A549 (cell line): ENCODE measurements around the gene PHB1. TPM values are rescaled to one million over a fixed set of nuclear protein-coding genes. Genes with fewer than 3 reads are reported as not detected.
"Not testable (repeated sequence)": the region's sequence is repeated elsewhere in the genome, so short reads cannot be mapped to it uniquely, and the experiment has no call there.

ENCODE experiments used
- ATAC-seq, 2 experiments: fragments of 200-7000 bp in 1 of 2; fragments of >200 bp in 1 of 2; cut with Nextera tagmentation in 1 of 2; cut with Tn5 transposase in 1 of 2; 3 replicates each; pipeline versions ENCODE4 v1.8.0 to v1.9.1; 2018 to 2020; ENCODE audit warnings: mild to moderate bottlenecking in 1 of 2, moderate library complexity in 1 of 2
- CTCF ChIA-PET: fragments of 300-600 bp; sonication (Branson Sonifier 250); formaldehyde crosslinking; extraction: SDS; loops from one replicate; lab custom pipeline; 2021; ENCODE audit warnings: antibody characterized with exemption, inconsistent platforms; lab: Yijun Ruan, JAX
- POLR2A ChIA-PET: fragments of 350-600 bp; formaldehyde crosslinking; extraction: SDS; loops from one replicate; lab custom pipeline; 2021; ENCODE audit warnings: antibody characterized with exemption, inconsistent platforms; lab: Yijun Ruan, JAX
- DNase-seq, 2 experiments: peaks; one replicate each; pipeline versions ENCODE4 v3.0.0 to v3.0.0-alpha.2; 2011 to 2016; ENCODE audit warnings: low read depth in 1 of 2, low spot score in 1 of 2
- FAIRE-seq: peaks from 2 replicates; lab custom pipeline; 2011; peaks lifted over from hg19 to GRCh38; lab: Jason Lieb, UNC
- H3K27ac ChIP-seq, 2 experiments: fragments of >200 bp; sonication (Bioruptor Twin); formaldehyde crosslinking; 3 replicates each; pipeline ENCODE4 v1.5.1; 2016 to 2017
- H3K4me1 ChIP-seq: fragments of >200 bp; sonication (Bioruptor Twin); formaldehyde crosslinking; 3 replicates; pipeline ENCODE4 v1.6.1; 2016
- H3K4me2 ChIP-seq: fragments of >200 bp; sonication (Bioruptor Twin); formaldehyde crosslinking; 3 replicates; pipeline ENCODE4 v1.6.1; 2016
- H3K4me3 ChIP-seq: fragments of >200 bp; sonication (Bioruptor Twin); formaldehyde crosslinking; 3 replicates; pipeline ENCODE4 v1.5.1; 2016
- H3K9me3 ChIP-seq: fragments of >200 bp; sonication (Bioruptor Twin); formaldehyde crosslinking; 3 replicates; pipeline ENCODE4 v1.6.1; 2016
- BCL3 ChIP-seq: fragments of >200 bp; sonication (Bioruptor Twin); formaldehyde crosslinking; IDR thresholded peaks from 3 replicates; pipeline ENCODE4 v1.6.1; 2016
- CBX8 ChIP-seq: fragments of 200-600 bp; sonication (generic); IDR thresholded peaks from 2 replicates; pipeline ENCODE4 v1.6.1; 2016
- CHD2 ChIP-seq: fragments of 150-350 bp; IDR thresholded peaks from 2 replicates; pipeline ENCODE4 v1.6.1; 2014; ENCODE audit warnings: low read length; ENCODE audit not compliant: partially characterized antibody
- ESRRA ChIP-seq: fragments of 150-350 bp; IDR thresholded peaks from 2 replicates; pipeline ENCODE4 v1.6.1; 2014; ENCODE audit warnings: mild to moderate bottlenecking, low read length, borderline replicate concordance
- FOSL2 ChIP-seq, 2 experiments: fragments of 450-650 bp in 1 of 2; fragments of >200 bp in 1 of 2; sonication (Bioruptor Twin) in 1 of 2; formaldehyde crosslinking; IDR thresholded peaks; 2 replicates each; pipeline versions ENCODE4 v1.5.0 to v1.6.1; 2016 to 2020; ENCODE audit warnings: mild to moderate bottlenecking in 1 of 2, moderate library complexity in 1 of 2
- HEYL ChIP-seq: fragments of 250-450 bp; sonication (Bioruptor Pico); IDR thresholded peaks from 2 replicates; pipeline ENCODE4 v1.8.0; 2021; ENCODE audit warnings: mild to moderate bottlenecking, moderate library complexity
- HOXB13 ChIP-seq: fragments of 250-450 bp; sonication (Bioruptor Pico); IDR thresholded peaks from 2 replicates; pipeline ENCODE4 v1.5.0; 2020; ENCODE audit warnings: low read depth, mild to moderate bottlenecking, moderate library complexity
- JUN ChIP-seq, 2 experiments: fragments of >200 bp; sonication (Bioruptor Twin); formaldehyde crosslinking; IDR thresholded peaks; 2 replicates in 1 of 2; 3 replicates in 1 of 2; pipeline ENCODE4 v1.6.1; 2016 to 2017
- POLR2A ChIP-seq: IDR thresholded peaks from 2 replicates; pipeline ENCODE4 v1.6.1; 2012; ENCODE audit warnings: mild to moderate bottlenecking, low read length
- RAD21 ChIP-seq, 2 experiments: fragments of >200 bp in 1 of 2; sonication (Bioruptor Twin) in 1 of 2; formaldehyde crosslinking in 1 of 2; IDR thresholded peaks in 1 of 2; conservative IDR thresholded peaks in 1 of 2; 2 replicates in 1 of 2; 3 replicates in 1 of 2; pipeline ENCODE4 v1.6.1; 2012 to 2018; ENCODE audit warnings: inconsistent platforms in 1 of 2
- RFX5 ChIP-seq: fragments of 450-650 bp; IDR thresholded peaks from 2 replicates; pipeline ENCODE4 v1.7.1; 2014; ENCODE audit warnings: antibody characterized with exemption, mild to moderate bottlenecking, moderate library complexity
- SREBF2 ChIP-seq: fragments of 450-650 bp; IDR thresholded peaks from 2 replicates; pipeline ENCODE4 v1.6.1; 2014; ENCODE audit warnings: mild to moderate bottlenecking, moderate library complexity
- ZFP36 ChIP-seq: fragments of 450-650 bp; IDR thresholded peaks from 2 replicates; pipeline ENCODE4 v1.6.1; 2014; ENCODE audit warnings: borderline replicate concordance; ENCODE audit not compliant: partially characterized antibody
- WGBS: methylation state at CpG from one replicate; pipeline ENCODE4 v1.1.6; 2017; ENCODE audit errors: missing lambda C conversion rate; 5-methylcytosine and 5-hydroxymethylcytosine counted together
- polyA plus RNA-seq, 4 experiments: library from polyadenylated mRNA; depleted of rRNA in 3 of 4; stranded (reverse); fragments of >200 nt; fragmentation: RNase III in 1 of 4; extraction: RNeasy Plus Mini Kit Qiagen cat#74134 plus additional on column Dnase treatment in 1 of 4; gene quantifications; 2 replicates in 3 of 4; 3 replicates in 1 of 4; pipeline ENCODE4 v1.2.3, GENCODE V29; 2011 to 2017

Gene PHB1
- polyA plus RNA-seq, 2 of the 4 experiments (the other 2 are of a cell fraction): 432 to 480 TPM

GRCh38 chr17:49397586-49397985, 17.1 kb downstream of the PHB1 start:
- Histone ChIP-seq H3K4me1 (peaks cover 4% of the 10 kb centered on the region; the same call in 1 of the 3 replicates), H3K4me3 (no peak overlapping the region), H3K4me2 (no peak overlapping the region), H3K27ac (no peak overlapping the region), H3K9me3 (no peaks in the 10 kb centered on the region)
- ATAC-seq (no peak), DNase-seq (no peak)
- 55% methylated on average over 4 of the region's 4 CpGs for WGBS
- CTCF ChIA-PET: interaction anchor here (0.6 to 22.7 kb wide), 10 partner anchors 8 to 298 kb away, joined by 3 to 563 read pairs (median 4); partner anchors contain the start of gene PHB1
- POLR2A ChIA-PET: no interaction called here
- no peak for TF ChIP-seq BCL3
- TF ChIP-seq, all 56 proteins: peak for 0
- no peak for FAIRE-seq

- 81% methylated on average over 8 of the region's 8 CpGs for WGBS
- CTCF ChIA-PET: interaction anchor here (0.6 to 18.2 kb wide), 15 partner anchors 8 to 163 kb away, joined by 3 to 417 read pairs (median 5); partner anchors contain the start of gene PHB1
- POLR2A ChIA-PET: no interaction called here
Observed at GRCh38 chr17:49393491-49394255, 21.0 kb downstream of the PHB1 start.

GRCh38 chr17:49390548-49391324, 23.9 kb downstream of the PHB1 start:
- ChIA-PET CTCF (interaction anchor here (0.8 to 18.2 kb wide), 10 partner anchors 9 to 585 kb away, joined by 3 to 417 read pairs (median 5); no protein-coding TSS in a partner anchor), POLR2A (no interaction called here)
- H3K4me2 ChIP-seq: no peak overlapping the region
- 84% methylated on average over 8 of the region's 9 CpGs for WGBS
- H3K4me3 ChIP-seq: no peak overlapping the region
- no peak for TF ChIP-seq RAD21 (conservative IDR thresholded peaks at IDR 0.05 in 1 of 2, IDR thresholded peaks at IDR 0.05 in 1 of 2)
- TF ChIP-seq CHD2: no peak
- TF ChIP-seq CBX8: no peak
- TF ChIP-seq ZFP36: no peak
- no peak for TF ChIP-seq SREBF2
- no peak for TF ChIP-seq HOXB13 (CRISPR knock-in tag)
- no peak for TF ChIP-seq JUN (IDR thresholded peaks at IDR 0.05)
- no peak for TF ChIP-seq ESRRA
- no peak for TF ChIP-seq HEYL (CRISPR knock-in tag)
- no peak for FAIRE-seq
- no peaks in the 10 kb centered on the region for H3K9me3 ChIP-seq
- no peak for ATAC-seq
- H3K27ac ChIP-seq: peak overlapping the region; percentile 11 to 29; a peak in 1 of 6 replicates
- peaks cover 10% of the 10 kb centered on the region; the same call in 1 of the 3 replicates for H3K4me1 ChIP-seq
- DNase-seq: no peak

More at GRCh38 chr17:49393491-49394255, 21.0 kb downstream of the PHB1 start:
- Histone ChIP-seq H3K4me2 (no peak overlapping the region), H3K9me3 (no peaks in the 10 kb centered on the region), H3K27ac (peak overlapping the region in 1 of 2 experiments; percentile 17; a peak in 1 of 6 replicates), H3K4me3 (no peak overlapping the region)
- no peak for ATAC-seq
- TF ChIP-seq POLR2A (no peak), RFX5 (0 out of 2 replicates have a peak, but pooled peaks have one; percentile 20)
- TF ChIP-seq, all 56 proteins: peak for 1
- H3K4me1 ChIP-seq: peaks cover 10% of the 10 kb centered on the region; the same call in 1 of the 3 replicates
- DNase-seq (no peak), FAIRE-seq (no peak)

DNA sequence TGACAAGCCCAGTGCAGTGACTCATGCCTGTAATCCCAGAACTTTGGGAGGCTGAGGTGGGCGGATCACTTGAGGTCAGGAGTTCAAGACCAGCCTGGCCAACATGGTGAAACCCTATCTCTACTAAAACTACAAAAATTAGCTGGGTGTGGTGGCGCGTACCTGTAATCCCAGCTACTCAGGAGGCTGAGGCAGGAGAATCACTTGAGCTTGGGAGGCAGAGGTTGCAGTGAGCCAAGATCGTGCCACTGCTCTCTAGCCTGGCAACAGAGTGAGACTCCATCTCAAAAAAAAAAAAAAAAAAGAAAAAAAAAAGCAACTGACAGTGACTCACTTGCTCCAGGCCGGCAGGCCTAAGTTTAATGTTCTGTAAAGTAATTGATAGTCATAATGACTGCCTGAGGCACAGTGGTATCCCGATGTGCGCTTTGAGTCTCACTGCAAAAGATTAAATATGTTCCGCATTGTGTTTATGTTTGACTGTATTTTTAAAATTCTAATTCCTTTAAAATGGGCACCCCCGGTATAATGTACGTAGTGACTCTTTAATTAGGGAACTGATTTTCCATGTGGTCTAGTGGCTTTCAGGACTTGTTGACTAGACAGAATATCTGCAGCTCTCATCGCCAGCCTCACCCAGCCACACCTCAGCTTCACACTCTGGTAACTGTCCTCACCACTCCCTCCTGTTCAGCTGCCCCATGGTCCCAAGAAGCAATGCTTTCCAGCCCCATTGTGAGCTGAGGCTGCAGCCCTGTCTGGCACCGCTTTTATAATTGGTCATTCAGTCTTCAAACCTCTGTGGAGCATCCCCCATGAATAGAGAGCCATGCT, 25.0 kb downstream of the PHB1 start:
- H3K4me2 ChIP-seq; POLR2A ChIA-PET; TF ChIP-seq FOSL2 (IDR thresholded peaks at IDR 0.05): not testable (repeated sequence)
- H3K27ac ChIP-seq: peak overlapping the region in 1 of 2 experiments; percentile 29; a peak in 1 of 6 replicates
- WGBS: 85% methylated on average over 12 of the region's 12 CpGs
- CTCF ChIA-PET: interaction anchor here (0.7 to 18.2 kb wide), 7 partner anchors 8 to 1441 kb away, joined by 3 to 417 read pairs (median 8); no protein-coding TSS in a partner anchor
- TF ChIP-seq FOSL2 (CRISPR knock-in tag; IDR thresholded peaks at IDR 0.05): 0 out of 2 replicates have a peak, but pooled peaks have one; percentile 21
- TF ChIP-seq, all 56 proteins: peak for 1; not testable (repeated sequence) for 55
- not testable (repeated sequence) for H3K9me3 ChIP-seq, H3K4me3 ChIP-seq, H3K4me1 ChIP-seq, ATAC-seq, DNase-seq, FAIRE-seq
